DMS79 (cell line): ENCODE measurements around the gene CFAP65.
A peak's percentile ranks its signal among the peaks of the same experiment; 100 is the strongest.

ENCODE experiments used
- DNase-seq: peaks from one replicate; lab custom pipeline; 2025; lab: John Stamatoyannopoulos, UW

Gene CFAP65

GRCh38 chr2:219041252-219041651 lies at the start of gene CFAP65:
TSS of gene CFAP65 (minus strand) at chr2:219041516. CDS start at chr2:219039048, 2,468 bp downstream.
- DNase-seq, result peak; percentile 14

GRCh38 chr2:219090436-219091299 lies 49.4 kb upstream of the CFAP65 start:
- no peak for DNase-seq

GRCh38 chr2:219089330-219089729 lies 48.0 kb upstream of the CFAP65 start:
- no peak for DNase-seq

- DNase-seq, result no peak
These were observed 46.5 kb upstream of the CFAP65 start for GRCh38 chr2:219087848-219088247.

- DNase-seq, result no peak
These were observed 46.0 kb upstream of the CFAP65 start for GRCh38 chr2:219087361-219087760.

- no peak for DNase-seq
These were observed 44.9 kb upstream of the CFAP65 start for GRCh38 chr2:219086196-219086595.

- DNase-seq, result no peak
These were observed 43.5 kb upstream of the CFAP65 start for GRCh38 chr2:219084791-219085190.

GRCh38 chr2:219082332-219082958 lies 41.1 kb upstream of the CFAP65 start:
- DNase-seq, result no peak

- no peak for DNase-seq
These were observed 40.5 kb upstream of the CFAP65 start for GRCh38 chr2:219081701-219082331.

GRCh38 chr2:219081096-219081495 lies 39.8 kb upstream of the CFAP65 start:
- no peak for DNase-seq

GRCh38 chr2:219079417-219079816 lies 38.1 kb upstream of the CFAP65 start:
- no peak for DNase-seq

- no peak for DNase-seq
These were observed 37.6 kb upstream of the CFAP65 start for GRCh38 chr2:219078951-219079350.

GRCh38 chr2:219078126-219078525 lies 36.8 kb upstream of the CFAP65 start:
- no peak for DNase-seq

- no peak for DNase-seq
These were observed 34.9 kb upstream of the CFAP65 start for GRCh38 chr2:219076253-219076652.

- no peak for DNase-seq
These were observed 32.3 kb upstream of the CFAP65 start for GRCh38 chr2:219073413-219074129.

- DNase-seq, result no peak
These were observed 31.5 kb upstream of the CFAP65 start for GRCh38 chr2:219072741-219073250.

GRCh38 chr2:219071131-219071816 lies 30.0 kb upstream of the CFAP65 start:
- DNase-seq, result no peak

GRCh38 chr2:219065484-219065883 lies 24.2 kb upstream of the CFAP65 start:
- no peak for DNase-seq

- no peak for DNase-seq
These were observed 20.8 kb upstream of the CFAP65 start for GRCh38 chr2:219062081-219062480.

GRCh38 chr2:219060821-219061791 lies 19.8 kb upstream of the CFAP65 start, which contains the start of gene IHH:
TSS of gene IHH (minus strand) at chr2:219060921. CDS start at chr2:219060467, 454 bp downstream.
- DNase-seq, result no peak
